H1 (cell line): Measurements from ENCODE around the gene ZNF775. TPM values are rescaled to one million over a fixed set of nuclear protein-coding genes. Genes with fewer than 3 reads are reported as not detected.

ENCODE experiments used
- ATF3 ChIP-seq: IDR thresholded peaks from 2 replicates; pipeline ENCODE4 v1.6.1; 2011; ENCODE audit warnings: low read depth, mild to moderate bottlenecking, low read length; ENCODE audit not compliant: insufficient read depth
- CHD7 ChIP-seq: fragments of 300-600 bp; sonication (generic); IDR thresholded peaks from 2 replicates; pipeline ENCODE4 v1.7.1; 2012; ENCODE audit warnings: low read length, moderate library complexity, mild to moderate bottlenecking, inconsistent platforms; ENCODE audit not compliant: insufficient replicate concordance
- FOSL1 ChIP-seq: IDR thresholded peaks from 2 replicates; pipeline ENCODE4 v1.6.1; 2011; ENCODE audit warnings: mild to moderate bottlenecking, low read depth, low read length, moderate library complexity; ENCODE audit not compliant: insufficient read depth
- HDAC6 ChIP-seq: IDR thresholded peaks from one replicate; pipeline ENCODE4 v1.7.1; 2012; ENCODE audit warnings: low read depth, mild to moderate bottlenecking, inconsistent platforms, low read length, moderate library complexity
- NRF1 ChIP-seq: IDR thresholded peaks from 2 replicates; pipeline ENCODE4 v1.6.1; 2011; ENCODE audit warnings: mild to moderate bottlenecking, low read depth, low read length, improper control_type of control experiment
- RAD21 ChIP-seq, 2 experiments: IDR thresholded peaks in 1 of 2; conservative IDR thresholded peaks in 1 of 2; 2 replicates each; pipeline ENCODE4 v1.6.1; 2011; ENCODE audit warnings: low read depth in 2 of 2, low read length in 2 of 2, improper control_type of control experiment in 1 of 2, inconsistent platforms in 1 of 2, mild to moderate bottlenecking in 1 of 2, moderate library complexity in 1 of 2
- RNF2 ChIP-seq: fragments of 200-900, 300-1000 bp; sonication (generic); IDR thresholded peaks from 2 replicates; pipeline ENCODE4 v1.7.1; 2016; ENCODE audit warnings: borderline replicate concordance, low read depth, mild to moderate bottlenecking, antibody characterized with exemption, low read length; ENCODE audit not compliant: poor library complexity, severe bottlenecking; ENCODE audit errors: missing control alignments
- YY1 ChIP-seq: IDR thresholded peaks from 2 replicates; pipeline ENCODE4 v1.6.1; 2011; ENCODE audit warnings: low read depth, mild to moderate bottlenecking, low read length
- polyA plus RNA-seq, 7 experiments: library from polyadenylated mRNA; depleted of rRNA in 3 of 7; stranded (reverse) in 5 of 7; unstranded in 2 of 7; fragments of >200 nt in 5 of 7; fragments of 200-250 nt in 2 of 7; gene quantifications; 1 replicate in 5 of 7; 2 replicates in 1 of 7; 4 replicates in 1 of 7; pipeline versions ENCODE4 v1.2.1 to v1.2.3, GENCODE V29; 2011 to 2013; ENCODE audit warnings: missing spikeins in 2 of 7, mixed read lengths in 2 of 7
- total RNA-seq: library from RNA; stranded (reverse); fragmentation: NEBNext Ultra II Directional; extraction: Animal tissue kit (Norgen Biotek cat#: 25700); gene quantifications from 2 replicates; pipeline ENCODE4 v1.2.1, GENCODE V29; 2021

The ZNF775 gene
- total and polyA plus RNA-seq, 2 of the 8 experiments (the other 6 are each of a cell fraction or from before 2014, with no cell fraction given) = 13.6 to 21.5 TPM

GRCh38 chr7:150388709-150389531 lies 9.8 kb downstream of the ZNF775 start (continued):
- TF ChIP-seq HDAC6 (no peak), FOSL1 (no peak), NRF1 (no peak), ATF3 (no peak), RAD21 (IDR thresholded peaks at IDR 0.05 in 1 of 2, conservative IDR thresholded peaks at IDR 0.05 in 1 of 2; ENCODE audit: low read depth in 2 of 2, low read length in 2 of 2) (peak; percentile 75 to 80), YY1 (no peak), CHD7 (no peak), RNF2 (no peak)
